ENCODE data around the gene POLR2C.

DNA sequence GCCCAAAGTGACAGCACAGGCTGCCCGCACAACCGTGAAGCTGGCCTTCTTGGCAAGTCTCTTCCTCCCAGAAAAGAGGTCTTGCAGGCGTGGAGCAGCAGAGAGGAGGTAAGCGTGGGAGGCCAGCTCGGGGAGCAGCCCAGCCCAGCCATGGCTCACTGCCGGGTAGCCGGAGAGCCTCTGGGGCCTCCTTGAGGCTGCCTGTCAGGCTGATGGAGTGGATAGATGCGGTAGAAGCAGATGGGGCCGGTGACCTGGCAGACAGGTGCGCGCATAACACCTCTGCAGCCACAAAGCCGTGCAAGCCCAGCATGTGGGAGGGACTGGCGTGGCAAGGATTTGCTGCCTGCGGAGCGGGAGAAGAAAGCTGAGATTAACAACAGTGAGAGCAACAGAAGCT is 40.9 kb downstream of the POLR2C start:
- TF ChIP-seq, protein P1, sequence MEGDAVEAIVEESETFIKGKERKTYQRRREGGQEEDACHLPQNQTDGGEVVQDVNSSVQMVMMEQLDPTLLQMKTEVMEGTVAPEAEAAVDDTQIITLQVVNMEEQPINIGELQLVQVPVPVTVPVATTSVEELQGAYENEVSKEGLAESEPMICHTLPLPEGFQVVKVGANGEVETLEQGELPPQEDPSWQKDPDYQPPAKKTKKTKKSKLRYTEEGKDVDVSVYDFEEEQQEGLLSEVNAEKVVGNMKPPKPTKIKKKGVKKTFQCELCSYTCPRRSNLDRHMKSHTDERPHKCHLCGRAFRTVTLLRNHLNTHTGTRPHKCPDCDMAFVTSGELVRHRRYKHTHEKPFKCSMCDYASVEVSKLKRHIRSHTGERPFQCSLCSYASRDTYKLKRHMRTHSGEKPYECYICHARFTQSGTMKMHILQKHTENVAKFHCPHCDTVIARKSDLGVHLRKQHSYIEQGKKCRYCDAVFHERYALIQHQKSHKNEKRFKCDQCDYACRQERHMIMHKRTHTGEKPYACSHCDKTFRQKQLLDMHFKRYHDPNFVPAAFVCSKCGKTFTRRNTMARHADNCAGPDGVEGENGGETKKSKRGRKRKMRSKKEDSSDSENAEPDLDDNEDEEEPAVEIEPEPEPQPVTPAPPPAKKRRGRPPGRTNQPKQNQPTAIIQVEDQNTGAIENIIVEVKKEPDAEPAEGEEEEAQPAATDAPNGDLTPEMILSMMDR (conservative IDR thresholded peaks at IDR 0.05; ENCODE audit: low read depth in 2 of 2): no peak
- TF ChIP-seq POLR2AphosphoS5 (IDR thresholded peaks at IDR 0.05; ENCODE audit: low read depth) (no peak), EZH2phosphoT487 (IDR thresholded peaks at IDR 0.05; ENCODE audit: unreplicated experiment) (no peak), EZH2 (IDR thresholded peaks at IDR 0.05; ENCODE audit: low read depth, unreplicated experiment) (no peak), CREB1 (CRISPR knock-in tag; IDR thresholded peaks at IDR 0.05; ENCODE audit: low read depth) (no peak), ZNF114 (CRISPR knock-in tag; IDR thresholded peaks at IDR 0.05) (no peak), JUNB (IDR thresholded peaks at IDR 0.05; ENCODE audit: unreplicated experiment) (no peak), NANOG (IDR thresholded peaks at IDR 0.05; ENCODE audit: borderline replicate concordance) (no peak), STAT1 (IDR thresholded peaks at IDR 0.05; ENCODE audit: unreplicated experiment) (no peak), ZNF331 (CRISPR knock-in tag; IDR thresholded peaks at IDR 0.05; ENCODE audit: low read depth) (no peak)
- TF ChIP-seq, protein P2, sequence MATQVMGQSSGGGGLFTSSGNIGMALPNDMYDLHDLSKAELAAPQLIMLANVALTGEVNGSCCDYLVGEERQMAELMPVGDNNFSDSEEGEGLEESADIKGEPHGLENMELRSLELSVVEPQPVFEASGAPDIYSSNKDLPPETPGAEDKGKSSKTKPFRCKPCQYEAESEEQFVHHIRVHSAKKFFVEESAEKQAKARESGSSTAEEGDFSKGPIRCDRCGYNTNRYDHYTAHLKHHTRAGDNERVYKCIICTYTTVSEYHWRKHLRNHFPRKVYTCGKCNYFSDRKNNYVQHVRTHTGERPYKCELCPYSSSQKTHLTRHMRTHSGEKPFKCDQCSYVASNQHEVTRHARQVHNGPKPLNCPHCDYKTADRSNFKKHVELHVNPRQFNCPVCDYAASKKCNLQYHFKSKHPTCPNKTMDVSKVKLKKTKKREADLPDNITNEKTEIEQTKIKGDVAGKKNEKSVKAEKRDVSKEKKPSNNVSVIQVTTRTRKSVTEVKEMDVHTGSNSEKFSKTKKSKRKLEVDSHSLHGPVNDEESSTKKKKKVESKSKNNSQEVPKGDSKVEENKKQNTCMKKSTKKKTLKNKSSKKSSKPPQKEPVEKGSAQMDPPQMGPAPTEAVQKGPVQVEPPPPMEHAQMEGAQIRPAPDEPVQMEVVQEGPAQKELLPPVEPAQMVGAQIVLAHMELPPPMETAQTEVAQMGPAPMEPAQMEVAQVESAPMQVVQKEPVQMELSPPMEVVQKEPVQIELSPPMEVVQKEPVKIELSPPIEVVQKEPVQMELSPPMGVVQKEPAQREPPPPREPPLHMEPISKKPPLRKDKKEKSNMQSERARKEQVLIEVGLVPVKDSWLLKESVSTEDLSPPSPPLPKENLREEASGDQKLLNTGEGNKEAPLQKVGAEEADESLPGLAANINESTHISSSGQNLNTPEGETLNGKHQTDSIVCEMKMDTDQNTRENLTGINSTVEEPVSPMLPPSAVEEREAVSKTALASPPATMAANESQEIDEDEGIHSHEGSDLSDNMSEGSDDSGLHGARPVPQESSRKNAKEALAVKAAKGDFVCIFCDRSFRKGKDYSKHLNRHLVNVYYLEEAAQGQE (IDR thresholded peaks at IDR 0.05; ENCODE audit: unreplicated experiment): no peak
- TF ChIP-seq, protein P3, sequence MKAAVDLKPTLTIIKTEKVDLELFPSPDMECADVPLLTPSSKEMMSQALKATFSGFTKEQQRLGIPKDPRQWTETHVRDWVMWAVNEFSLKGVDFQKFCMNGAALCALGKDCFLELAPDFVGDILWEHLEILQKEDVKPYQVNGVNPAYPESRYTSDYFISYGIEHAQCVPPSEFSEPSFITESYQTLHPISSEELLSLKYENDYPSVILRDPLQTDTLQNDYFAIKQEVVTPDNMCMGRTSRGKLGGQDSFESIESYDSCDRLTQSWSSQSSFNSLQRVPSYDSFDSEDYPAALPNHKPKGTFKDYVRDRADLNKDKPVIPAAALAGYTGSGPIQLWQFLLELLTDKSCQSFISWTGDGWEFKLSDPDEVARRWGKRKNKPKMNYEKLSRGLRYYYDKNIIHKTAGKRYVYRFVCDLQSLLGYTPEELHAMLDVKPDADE (IDR thresholded peaks at IDR 0.05): no peak

Data from GM23338 (cell line).